Sigmoid colon (tissue), 7 donors: ENCODE data around the gene ACSM5. TPM values are rescaled to one million over a fixed set of nuclear protein-coding genes. Genes with fewer than 3 reads are reported as not detected.

Experiments used
- DNase-seq: peaks from one replicate; pipeline ENCODE4 v3.0.0-alpha.2; 2019
- H3K27ac ChIP-seq, 4 donors: fragments of 200-600 bp; sonication (generic); one replicate each; pipeline ENCODE4 v1.5.1; 2016 to 2019; ENCODE audit warnings: mild to moderate bottlenecking in 1 of 4
- H3K27me3 ChIP-seq, 3 donors: fragments of 200-600 bp; sonication (generic); one replicate each; pipeline ENCODE4 v1.5.1; 2019; ENCODE audit warnings: mild to moderate bottlenecking in 1 of 3
- H3K36me3 ChIP-seq, 4 donors: fragments of 200-600 bp; sonication (generic); one replicate each; pipeline ENCODE4 v1.5.1; 2016 to 2019
- H3K4me1 ChIP-seq, 4 donors: fragments of 200-600 bp; sonication (generic); one replicate each; pipeline ENCODE4 v1.5.1; 2017 to 2019
- H3K4me3 ChIP-seq, 4 donors: fragments of 200-600 bp; sonication (generic); one replicate each; pipeline ENCODE4 v1.5.1; 2017 to 2019; ENCODE audit warnings: mild to moderate bottlenecking in 2 of 4, moderate library complexity in 1 of 4
- H3K9me3 ChIP-seq, 4 donors: fragments of 200-600 bp in 3 of 4; sonication (generic) in 3 of 4; one replicate each; pipeline versions ENCODE4 v1.5.1 to v1.6.1; 2013 to 2019
- EP300 ChIP-seq, 4 donors: sonication (generic); formaldehyde crosslinking; IDR thresholded peaks; one replicate each; pipeline ENCODE4 v1.6.1; 2017; ENCODE audit warnings: antibody characterized with exemption in 4 of 4
- POLR2A ChIP-seq, 2 donors: fragments of 450-650 bp; IDR thresholded peaks; one replicate each; pipeline ENCODE4 v1.6.1; 2016; ENCODE audit warnings: antibody characterized with exemption in 2 of 2, mild to moderate bottlenecking in 2 of 2, moderate library complexity in 2 of 2
- POLR2AphosphoS5 ChIP-seq, 4 donors: sonication (generic); formaldehyde crosslinking; IDR thresholded peaks; one replicate each; pipeline ENCODE4 v1.6.1; 2017; ENCODE audit warnings: antibody characterized with exemption in 4 of 4
- WGBS, 2 donors: extraction: QIAGEN DNeasy Blood & Tissue Kit; methylation state at CpG; one replicate each; pipeline ENCODE4 v1.1.7; 2013; 5-methylcytosine and 5-hydroxymethylcytosine counted together
- intact Hi-C: fragments of 100-400 bp; cut with DNase I; formaldehyde crosslinking; loops from one replicate; pipeline ENCODE4 v1.15.1; 2023
- polyA plus RNA-seq, 3 donors: library from polyadenylated mRNA; stranded (reverse); fragments of 200-250 nt; gene quantifications; one replicate each; pipeline ENCODE4 v1.2.3, GENCODE V29; 2013
- total RNA-seq, 4 donors: library from RNA; depleted of rRNA; stranded (reverse); fragments of >200 nt; gene quantifications; one replicate each; pipeline ENCODE4 v1.1.0, GENCODE V29; 2016
- TF ChIP-seq, protein P1 (sequence below), 4 experiments: fragments of 450-650 bp in 3 of 4; fragments of 200-600 bp in 1 of 4; IDR thresholded peaks; one replicate each; pipeline ENCODE4 v1.5.1; 2016 to 2019; ENCODE audit warnings: antibody characterized with exemption in 4 of 4, mild to moderate bottlenecking in 3 of 4, moderate library complexity in 2 of 4
- donor health status: healthy with polysubstance abuse.
- donor health status: Bipolar disorder and iron deficiency.
- donor health status: healthy.

ACSM5 gene
- total and polyA plus RNA-seq, 7 donors, result 0.69 to 11.4 (median 3.1) TPM

- Histone ChIP-seq H3K36me3 (no peaks in the 10 kb centered on the region), H3K4me1 (no peaks in the 10 kb centered on the region), H3K27me3 (no peaks in the 10 kb centered on the region), H3K9me3 (no peaks in the 10 kb centered on the region), H3K27ac (no peak overlapping the region), H3K4me3 (no peak overlapping the region)
- no peak for TF ChIP-seq EP300 (IDR thresholded peaks at IDR 0.05)
- TF ChIP-seq, protein P1, sequence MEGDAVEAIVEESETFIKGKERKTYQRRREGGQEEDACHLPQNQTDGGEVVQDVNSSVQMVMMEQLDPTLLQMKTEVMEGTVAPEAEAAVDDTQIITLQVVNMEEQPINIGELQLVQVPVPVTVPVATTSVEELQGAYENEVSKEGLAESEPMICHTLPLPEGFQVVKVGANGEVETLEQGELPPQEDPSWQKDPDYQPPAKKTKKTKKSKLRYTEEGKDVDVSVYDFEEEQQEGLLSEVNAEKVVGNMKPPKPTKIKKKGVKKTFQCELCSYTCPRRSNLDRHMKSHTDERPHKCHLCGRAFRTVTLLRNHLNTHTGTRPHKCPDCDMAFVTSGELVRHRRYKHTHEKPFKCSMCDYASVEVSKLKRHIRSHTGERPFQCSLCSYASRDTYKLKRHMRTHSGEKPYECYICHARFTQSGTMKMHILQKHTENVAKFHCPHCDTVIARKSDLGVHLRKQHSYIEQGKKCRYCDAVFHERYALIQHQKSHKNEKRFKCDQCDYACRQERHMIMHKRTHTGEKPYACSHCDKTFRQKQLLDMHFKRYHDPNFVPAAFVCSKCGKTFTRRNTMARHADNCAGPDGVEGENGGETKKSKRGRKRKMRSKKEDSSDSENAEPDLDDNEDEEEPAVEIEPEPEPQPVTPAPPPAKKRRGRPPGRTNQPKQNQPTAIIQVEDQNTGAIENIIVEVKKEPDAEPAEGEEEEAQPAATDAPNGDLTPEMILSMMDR (IDR thresholded peaks at IDR 0.05), result no peak
- no peak for TF ChIP-seq POLR2A (IDR thresholded peaks at IDR 0.05)
- no peak for TF ChIP-seq POLR2AphosphoS5 (IDR thresholded peaks at IDR 0.05)
- DNase-seq, result no peak
- intact Hi-C loops, result no loop called here
- WGBS, 2 donors, result 81 to 83% methylated on average over 5 of the region's 5 CpGs
These were observed 36.6 kb upstream of the ACSM5 start for GRCh38 chr16:20372701-20373100.

DNA sequence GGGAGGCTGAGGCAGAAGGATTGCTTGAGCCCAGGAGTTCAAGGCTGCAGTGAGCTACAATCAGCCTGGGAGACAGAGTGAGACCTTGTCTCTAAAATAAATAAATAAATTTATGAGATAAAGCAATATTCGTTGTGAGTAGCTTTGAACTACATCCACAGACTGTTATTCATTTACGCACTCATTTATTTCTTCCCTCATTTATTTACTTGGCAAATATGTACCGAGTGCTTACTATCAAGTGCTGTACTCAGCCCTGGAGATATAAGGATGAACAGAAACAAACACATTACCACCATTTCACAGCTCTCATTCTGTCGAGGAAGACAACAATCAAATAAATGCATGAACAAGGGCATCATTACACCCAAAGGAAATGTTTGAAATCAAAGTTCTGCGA is 32.2 kb upstream of the ACSM5 start:
- TF ChIP-seq POLR2A (IDR thresholded peaks at IDR 0.05), result no peak
- TF ChIP-seq, protein P1 (IDR thresholded peaks at IDR 0.05), result no peak
- TF ChIP-seq POLR2AphosphoS5 (IDR thresholded peaks at IDR 0.05), result no peak
- no peak for TF ChIP-seq EP300 (IDR thresholded peaks at IDR 0.05)
- no peak overlapping the region for H3K27ac ChIP-seq
- intact Hi-C loops, result no loop called here
- no peaks in the 10 kb centered on the region for H3K27me3 ChIP-seq
- no peaks in the 10 kb centered on the region for H3K36me3 ChIP-seq
- H3K4me1 ChIP-seq, result no peaks in the 10 kb centered on the region
- H3K9me3 ChIP-seq, result no peaks in the 10 kb centered on the region
- 20 to 67% methylated on average over 5 of the region's 5 CpGs for WGBS, 2 donors
- H3K4me3 ChIP-seq, result no peak overlapping the region
- DNase-seq, result no peak

DNA sequence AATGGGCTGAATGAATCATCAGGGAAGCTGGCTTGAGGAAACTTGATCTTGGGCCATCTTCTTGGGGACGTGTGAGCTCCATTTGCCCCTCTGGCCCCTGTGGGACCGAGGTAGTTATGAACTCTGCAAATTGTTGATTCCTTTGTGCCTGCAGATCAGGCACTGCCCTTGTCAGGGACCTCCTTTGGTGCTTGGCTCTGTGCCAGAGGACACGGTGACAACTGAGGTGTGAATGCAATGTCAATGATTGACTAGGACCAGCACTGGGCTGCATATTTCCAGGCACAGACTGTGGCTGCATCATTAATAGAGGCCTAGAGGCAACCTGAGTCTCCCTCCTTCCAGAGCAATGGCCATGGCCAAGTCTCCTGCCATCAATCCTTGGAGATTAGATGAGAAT is 28.6 kb upstream of the ACSM5 start:
- H3K4me1 ChIP-seq, result peaks cover 0 to under 1% (median 0%) of the 10 kb centered on the region in 4 donors
- no peaks in the 10 kb centered on the region for H3K9me3 ChIP-seq
- H3K4me3 ChIP-seq, result no peak overlapping the region
- 50 to 64% methylated on average over 3 of the region's 3 CpGs for WGBS, 2 donors
- no peak overlapping the region for H3K27ac ChIP-seq
- intact Hi-C loops, result no loop called here
- H3K27me3 ChIP-seq, result peaks cover 0 to under 1% (median 0%) of the 10 kb centered on the region in 3 donors
- TF ChIP-seq EP300 (IDR thresholded peaks at IDR 0.05) (no peak), POLR2AphosphoS5 (IDR thresholded peaks at IDR 0.05) (no peak), POLR2A (IDR thresholded peaks at IDR 0.05) (no peak)
- TF ChIP-seq, protein P1 (IDR thresholded peaks at IDR 0.05), result no peak
- H3K36me3 ChIP-seq, result no peaks in the 10 kb centered on the region
- DNase-seq, result no peak

DNA sequence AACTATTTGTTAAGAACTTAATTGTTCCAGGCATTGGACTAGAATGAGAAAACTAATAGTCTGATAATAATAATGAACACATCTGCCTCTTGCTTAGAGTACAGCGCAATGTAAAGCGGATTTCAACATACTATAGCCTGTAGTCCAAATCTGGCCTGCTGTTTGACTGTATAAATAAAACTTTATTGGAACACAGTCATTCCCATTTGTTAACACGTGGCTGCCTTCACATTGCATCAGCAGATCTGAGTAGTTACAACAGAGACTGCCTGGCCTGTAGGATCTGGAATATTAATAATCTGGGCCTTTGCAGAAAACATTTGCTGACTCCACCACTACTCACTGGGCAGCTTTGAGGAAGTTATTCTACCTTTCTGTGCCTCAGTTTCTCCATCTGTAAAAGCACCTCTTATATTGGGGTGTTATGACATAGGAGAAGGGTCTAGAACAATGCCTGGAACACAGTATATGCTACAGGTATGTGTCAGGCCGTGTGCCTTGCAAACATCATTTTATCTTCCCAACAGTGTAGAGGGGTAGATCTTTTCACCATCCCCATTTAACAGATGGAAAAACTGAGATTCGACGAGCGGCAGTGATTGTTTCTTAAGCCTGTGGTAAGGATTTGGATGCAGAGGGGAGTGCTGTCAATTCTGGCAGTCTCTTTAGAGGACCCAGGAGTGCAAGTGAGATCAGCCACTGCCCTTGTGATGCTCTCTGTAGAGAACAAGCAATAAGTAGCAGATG is 27.0 kb upstream of the ACSM5 start:
- intact Hi-C loops, result no loop called here
- Histone ChIP-seq H3K4me1 (peaks cover 0 to 6% (median 0%) of the 10 kb centered on the region in 4 donors), H3K36me3 (no peaks in the 10 kb centered on the region), H3K4me3 (no peak overlapping the region), H3K9me3 (no peaks in the 10 kb centered on the region), H3K27ac (no peak overlapping the region), H3K27me3 (peaks cover 0 to 12% (median 5%) of the 10 kb centered on the region in 3 donors)
- TF ChIP-seq, protein P1 (IDR thresholded peaks at IDR 0.05), result no peak
- no peak for TF ChIP-seq EP300 (IDR thresholded peaks at IDR 0.05)
- TF ChIP-seq POLR2A (IDR thresholded peaks at IDR 0.05), result no peak
- TF ChIP-seq POLR2AphosphoS5 (IDR thresholded peaks at IDR 0.05), result no peak
- WGBS, 2 donors, result 89% methylated on average over 7 of the region's 7 CpGs
- no peak for DNase-seq
